ENCODE results near the gene PADI4. TPM values are rescaled to one million over a fixed set of nuclear protein-coding genes. Genes with fewer than 3 reads are reported as not detected.

The PADI4 gene
- total and polyA plus RNA-seq, 3 donors from 2014 or later = 0.16 to 0.32 TPM; not detected in 1

DNA sequence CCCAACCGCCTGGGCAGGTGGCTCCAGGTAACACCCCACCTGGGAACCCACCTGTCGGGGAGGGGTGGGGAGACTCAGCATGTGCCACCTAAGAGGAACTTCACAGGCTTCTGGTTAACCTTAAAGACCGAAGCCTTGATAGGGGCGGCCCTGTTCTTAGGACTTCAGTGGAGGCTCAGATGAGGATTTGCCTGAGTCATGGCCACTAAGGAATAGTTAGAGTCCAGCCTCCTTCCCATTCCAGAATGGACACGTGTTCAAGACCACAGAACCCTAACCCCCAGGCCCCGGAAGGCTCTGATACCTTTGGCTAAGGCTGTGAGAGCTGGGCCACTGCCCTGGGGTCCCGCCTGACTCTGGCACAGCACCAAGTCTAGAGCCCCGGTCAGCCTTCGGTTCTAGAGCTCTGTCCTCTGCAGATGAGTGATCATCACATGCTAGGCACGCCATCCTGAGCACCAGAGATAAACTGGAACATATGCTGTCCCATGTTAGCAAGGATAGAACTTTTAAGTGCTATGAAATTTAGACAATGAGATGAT, 84.3 kb downstream of the PADI4 start:
- Histone ChIP-seq H3K27me3 (no peaks in the 10 kb centered on the region), H3K9me3 (no peaks in the 10 kb centered on the region), H3K36me3 (ENCODE audit: low read depth, missing control alignments) (no peaks in the 10 kb centered on the region), H3K4me1 (no peaks in the 10 kb centered on the region), H3K4me3 (no peak overlapping the region), H3K27ac (no peak overlapping the region)
- TF ChIP-seq POLR2A (IDR thresholded peaks at IDR 0.05) = no peak
- WGBS, 2 donors = 62 to 91% methylated on average over 10 of the region's 10 CpGs
- intact Hi-C loops (cut with DNase I; ENCODE audit: low total_unique reads) = no loop called here
- no peak for DNase-seq

DNA sequence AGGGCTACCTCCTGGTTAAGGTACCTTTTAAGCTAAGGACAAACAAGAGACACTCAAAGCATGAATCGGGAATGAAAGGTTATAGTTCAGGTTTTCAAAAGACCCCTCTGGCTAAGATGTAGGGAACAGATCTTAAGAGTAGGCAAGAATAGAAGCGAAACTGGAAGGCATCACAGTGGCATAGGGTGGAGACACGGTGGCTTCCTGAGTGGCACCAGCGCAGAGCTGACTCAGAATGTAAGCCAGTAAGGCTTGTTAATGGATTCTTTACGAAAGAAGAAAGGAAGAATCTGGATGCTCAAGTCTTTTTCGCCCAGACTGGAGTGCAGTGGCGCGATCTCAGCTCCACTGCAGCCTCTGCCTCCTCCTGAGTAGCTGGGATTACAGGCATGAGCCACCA, 85.2 kb downstream of the PADI4 start:
- TF ChIP-seq POLR2A (IDR thresholded peaks at IDR 0.05) = no peak
- TF ChIP-seq, protein P1, sequence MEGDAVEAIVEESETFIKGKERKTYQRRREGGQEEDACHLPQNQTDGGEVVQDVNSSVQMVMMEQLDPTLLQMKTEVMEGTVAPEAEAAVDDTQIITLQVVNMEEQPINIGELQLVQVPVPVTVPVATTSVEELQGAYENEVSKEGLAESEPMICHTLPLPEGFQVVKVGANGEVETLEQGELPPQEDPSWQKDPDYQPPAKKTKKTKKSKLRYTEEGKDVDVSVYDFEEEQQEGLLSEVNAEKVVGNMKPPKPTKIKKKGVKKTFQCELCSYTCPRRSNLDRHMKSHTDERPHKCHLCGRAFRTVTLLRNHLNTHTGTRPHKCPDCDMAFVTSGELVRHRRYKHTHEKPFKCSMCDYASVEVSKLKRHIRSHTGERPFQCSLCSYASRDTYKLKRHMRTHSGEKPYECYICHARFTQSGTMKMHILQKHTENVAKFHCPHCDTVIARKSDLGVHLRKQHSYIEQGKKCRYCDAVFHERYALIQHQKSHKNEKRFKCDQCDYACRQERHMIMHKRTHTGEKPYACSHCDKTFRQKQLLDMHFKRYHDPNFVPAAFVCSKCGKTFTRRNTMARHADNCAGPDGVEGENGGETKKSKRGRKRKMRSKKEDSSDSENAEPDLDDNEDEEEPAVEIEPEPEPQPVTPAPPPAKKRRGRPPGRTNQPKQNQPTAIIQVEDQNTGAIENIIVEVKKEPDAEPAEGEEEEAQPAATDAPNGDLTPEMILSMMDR (IDR thresholded peaks at IDR 0.05) = no peak
- no peak for DNase-seq
- intact Hi-C loops (cut with DNase I; ENCODE audit: low total_unique reads) = no loop called here
- H3K9me3 ChIP-seq = no peaks in the 10 kb centered on the region
- H3K27me3 ChIP-seq = no peaks in the 10 kb centered on the region
- no peaks in the 10 kb centered on the region for H3K4me1 ChIP-seq
- 66 to 69% methylated on average over 8 of the region's 8 CpGs for WGBS, 2 donors
- no peaks in the 10 kb centered on the region for H3K36me3 ChIP-seq (ENCODE audit: low read depth, missing control alignments)
- no peak overlapping the region for H3K27ac ChIP-seq
- H3K4me3 ChIP-seq = no peak overlapping the region

DNA sequence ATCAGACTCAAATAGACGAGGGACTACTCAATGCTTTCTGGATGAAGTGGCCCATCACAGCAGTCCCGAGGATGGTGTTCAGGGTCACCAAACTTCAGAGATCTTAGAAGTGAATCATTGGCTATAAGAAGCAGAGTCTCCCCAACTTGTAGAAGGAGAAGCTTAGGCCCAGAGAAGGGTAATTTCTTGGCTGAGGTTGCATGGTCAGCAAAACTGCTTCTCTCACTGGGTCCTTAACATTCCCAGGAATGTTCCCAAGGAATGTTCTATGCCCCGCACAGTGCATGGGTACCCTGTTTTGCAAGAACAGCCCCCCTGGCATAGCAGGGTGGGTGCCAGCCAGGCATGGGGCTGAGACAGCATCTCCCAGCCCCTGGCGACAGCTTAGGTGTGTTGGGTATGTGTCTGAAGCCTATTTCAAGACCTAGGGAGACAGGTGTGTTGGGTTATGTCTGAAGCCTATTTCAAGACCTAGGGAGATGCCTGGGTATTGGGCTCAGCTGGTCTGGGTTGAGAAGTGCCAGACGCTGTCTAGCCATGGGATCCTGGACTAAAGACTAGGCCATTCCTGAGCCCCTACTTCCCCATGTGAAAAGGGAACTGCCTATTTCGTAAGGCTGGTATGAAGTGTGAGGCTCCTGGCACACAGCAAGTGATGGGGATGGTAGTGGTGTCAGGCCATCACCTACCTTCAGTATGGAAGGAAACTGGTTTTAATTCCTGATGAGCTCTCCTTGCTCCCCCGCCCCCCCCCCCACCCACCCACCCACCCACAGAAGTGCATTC, 90.1 kb downstream of the PADI4 start:
- Histone ChIP-seq H3K4me3 (no peak overlapping the region), H3K36me3 (ENCODE audit: low read depth, missing control alignments) (no peaks in the 10 kb centered on the region), H3K27ac (no peak overlapping the region), H3K27me3 (no peaks in the 10 kb centered on the region), H3K9me3 (no peaks in the 10 kb centered on the region), H3K4me1 (no peaks in the 10 kb centered on the region)
- WGBS, 2 donors = 90 to 91% methylated on average over 4 to 6 of the region's 7 CpGs
- TF ChIP-seq, protein P1 (IDR thresholded peaks at IDR 0.05) = no peak
- no peak for TF ChIP-seq POLR2A (IDR thresholded peaks at IDR 0.05)
- intact Hi-C loops (cut with DNase I; ENCODE audit: low total_unique reads) = no loop called here
- no peak for DNase-seq

DNA sequence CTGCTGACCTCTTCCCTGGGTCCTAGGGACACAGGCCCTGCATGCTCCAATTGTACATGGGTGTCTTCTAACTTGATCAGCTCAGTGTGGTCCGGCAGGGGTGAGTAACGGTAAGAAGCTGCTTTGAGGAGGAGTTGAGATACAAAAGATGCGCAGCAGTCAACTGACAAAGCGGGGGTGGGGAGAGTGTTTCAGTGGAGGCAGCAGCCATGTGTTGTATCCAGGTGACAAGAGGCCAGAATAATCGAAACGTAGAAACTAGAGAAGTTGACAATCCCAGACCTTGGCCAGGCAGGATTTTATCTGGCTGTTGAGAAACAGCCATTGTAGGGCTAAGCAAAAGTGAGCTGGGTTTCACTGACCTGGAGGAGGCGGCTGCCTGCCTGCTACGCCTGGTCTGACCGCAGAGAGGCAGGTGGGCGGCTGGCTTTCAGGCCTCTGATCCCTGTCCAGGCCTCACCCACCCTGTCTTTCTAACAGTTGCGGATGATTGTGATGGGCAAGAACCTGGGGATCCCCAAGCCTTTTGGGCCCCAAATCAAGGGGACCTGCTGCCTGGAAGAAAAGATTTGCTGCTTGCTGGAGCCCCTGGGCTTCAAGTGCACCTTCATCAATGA, 92.8 kb downstream of the PADI4 start:
- Histone ChIP-seq H3K36me3 (ENCODE audit: low read depth, missing control alignments) (no peaks in the 10 kb centered on the region), H3K4me3 (no peak overlapping the region), H3K4me1 (peaks cover 1% of the 10 kb centered on the region), H3K27ac (no peak overlapping the region), H3K9me3 (no peaks in the 10 kb centered on the region), H3K27me3 (no peaks in the 10 kb centered on the region)
- intact Hi-C loops (cut with DNase I; ENCODE audit: low total_unique reads) = no loop called here
- TF ChIP-seq POLR2A (IDR thresholded peaks at IDR 0.05) = no peak
- TF ChIP-seq, protein P1 (IDR thresholded peaks at IDR 0.05) = no peak
- no peak for DNase-seq
- WGBS, 2 donors = 78 to 84% methylated on average over 11 of the region's 11 CpGs

DNA sequence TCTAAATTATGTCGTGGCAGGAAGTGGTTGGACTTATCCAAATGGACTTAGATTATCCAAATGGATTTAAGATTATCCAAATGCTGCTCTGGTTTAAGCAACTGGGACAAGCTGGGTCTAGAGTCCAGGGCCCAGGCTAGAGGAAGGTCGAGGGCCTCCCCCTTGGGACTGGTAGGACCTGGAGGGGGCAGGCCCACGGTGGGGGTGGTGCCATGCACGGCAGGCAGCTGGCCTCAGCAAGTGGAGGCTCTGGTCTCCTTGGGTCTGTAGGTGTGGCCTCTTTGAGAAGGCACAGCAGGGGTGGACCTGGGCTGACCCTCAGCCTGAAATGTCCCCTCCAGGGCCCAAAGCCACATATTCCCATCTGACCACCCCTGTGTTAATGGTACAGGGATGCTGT, 93.8 kb downstream of the PADI4 start:
- WGBS, 2 donors = 71 to 75% methylated on average over 2 to 4 of the region's 4 CpGs
- DNase-seq = no peak
- TF ChIP-seq, protein P1 (IDR thresholded peaks at IDR 0.05) = no peak
- no peak for TF ChIP-seq POLR2A (IDR thresholded peaks at IDR 0.05)
- H3K27me3 ChIP-seq = no peaks in the 10 kb centered on the region
- H3K9me3 ChIP-seq = no peaks in the 10 kb centered on the region
- intact Hi-C loops (cut with DNase I; ENCODE audit: low total_unique reads) = no loop called here
- no peak overlapping the region for H3K27ac ChIP-seq
- peaks cover 5% of the 10 kb centered on the region for H3K4me1 ChIP-seq
- H3K36me3 ChIP-seq (ENCODE audit: low read depth, missing control alignments) = no peaks in the 10 kb centered on the region
- H3K4me3 ChIP-seq = no peak overlapping the region

Data from testis (tissue), 3 donors.